Measurements from ENCODE around the gene EIF3I.

The EIF3I gene

DNA sequence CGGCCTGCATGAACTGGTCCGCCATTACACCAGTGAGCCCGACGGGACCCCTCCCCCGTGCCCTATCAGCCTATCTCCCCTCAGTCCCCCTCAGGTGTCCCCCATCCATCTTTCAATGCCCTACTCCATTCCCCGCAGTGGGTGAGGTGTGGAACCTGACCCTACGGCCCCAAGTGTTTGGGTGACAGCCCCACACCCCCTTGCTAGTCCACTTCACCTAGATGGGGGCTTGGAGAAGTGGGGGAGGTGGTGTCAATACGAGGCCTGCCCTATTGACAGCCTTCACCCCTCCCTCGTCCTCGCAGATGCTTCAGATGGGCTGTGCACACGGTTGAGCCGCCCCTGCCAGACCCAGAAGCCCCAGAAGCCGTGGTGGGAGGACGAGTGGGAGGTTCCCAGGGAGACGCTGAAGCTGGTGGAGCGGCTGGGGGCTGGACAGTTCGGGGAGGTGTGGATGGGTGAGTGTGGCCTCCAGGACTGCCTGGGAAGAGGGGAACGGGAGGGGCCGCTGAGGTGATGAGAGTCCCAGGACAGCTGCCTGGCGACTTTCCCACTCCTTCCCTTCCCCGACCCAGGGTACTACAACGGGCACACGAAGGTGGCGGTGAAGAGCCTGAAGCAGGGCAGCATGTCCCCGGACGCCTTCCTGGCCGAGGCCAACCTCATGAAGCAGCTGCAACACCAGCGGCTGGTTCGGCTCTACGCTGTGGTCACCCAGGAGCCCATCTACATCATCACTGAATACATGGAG lies 54.0 kb downstream of the EIF3I start:
- DNase-seq (ENCODE audit: low read depth) = no peak
- H3K4me3 ChIP-seq (ENCODE audit: low read depth, low read length) = no peak overlapping the region
- no peak for TF ChIP-seq CTCF (IDR thresholded peaks at IDR 0.05; ENCODE audit: low read depth, low read length, missing control alignments)
